NCI-H2227 (cell line): ENCODE data around the gene EAF1.
"Not testable (repeated sequence)": the region's sequence is repeated elsewhere in the genome, so short reads cannot be mapped to it uniquely, and the experiment has no call there.

Experiments used
- DNase-seq: peaks from one replicate; lab custom pipeline; 2025; ENCODE audit not compliant: unreplicated experiment; lab: John Stamatoyannopoulos, UW

Gene EAF1

DNA sequence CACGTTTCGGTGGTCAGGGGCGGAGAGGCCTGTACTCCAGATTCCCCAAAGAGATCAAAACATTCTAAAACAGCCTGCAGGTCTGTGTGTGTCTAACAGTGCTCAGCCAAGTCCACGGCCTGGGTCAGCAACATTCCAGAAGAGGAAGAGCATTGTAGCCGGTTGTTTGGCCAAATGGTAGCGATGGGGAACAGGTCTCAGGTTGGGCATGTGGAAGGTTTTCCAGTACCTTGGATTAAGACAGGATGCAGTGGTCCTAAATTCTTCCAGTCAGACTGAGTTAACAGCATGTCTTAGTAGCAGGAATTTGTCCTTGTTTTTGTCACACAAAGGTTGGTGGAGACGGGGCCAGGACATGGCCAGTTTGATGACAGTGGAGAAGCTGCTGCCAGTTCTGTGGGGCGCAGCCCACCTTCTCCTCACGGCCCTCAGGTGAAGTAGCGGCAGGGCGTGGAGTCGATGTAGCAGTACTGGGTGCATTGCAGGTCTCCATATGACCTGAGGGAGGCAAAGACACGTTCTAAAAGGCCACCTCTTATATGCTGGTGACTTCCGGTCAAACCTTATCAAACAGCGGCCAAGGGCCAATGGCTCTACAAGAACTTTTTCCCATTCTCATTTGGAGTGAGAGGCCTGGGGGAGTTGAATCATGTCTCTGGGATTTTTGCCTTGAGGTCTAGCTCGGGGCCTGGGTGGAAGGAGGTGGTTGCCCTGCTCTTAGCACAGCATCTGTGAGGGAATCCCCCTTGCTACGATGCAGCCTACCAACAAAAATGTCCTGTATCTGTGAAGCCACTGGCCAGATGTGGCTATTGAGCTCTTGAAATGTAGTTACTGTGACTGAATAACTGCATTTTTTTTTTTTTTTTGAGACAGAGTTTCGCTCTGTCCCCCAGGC is 24.1 kb downstream of the EAF1 start:
- DNase-seq, result no peak

DNA sequence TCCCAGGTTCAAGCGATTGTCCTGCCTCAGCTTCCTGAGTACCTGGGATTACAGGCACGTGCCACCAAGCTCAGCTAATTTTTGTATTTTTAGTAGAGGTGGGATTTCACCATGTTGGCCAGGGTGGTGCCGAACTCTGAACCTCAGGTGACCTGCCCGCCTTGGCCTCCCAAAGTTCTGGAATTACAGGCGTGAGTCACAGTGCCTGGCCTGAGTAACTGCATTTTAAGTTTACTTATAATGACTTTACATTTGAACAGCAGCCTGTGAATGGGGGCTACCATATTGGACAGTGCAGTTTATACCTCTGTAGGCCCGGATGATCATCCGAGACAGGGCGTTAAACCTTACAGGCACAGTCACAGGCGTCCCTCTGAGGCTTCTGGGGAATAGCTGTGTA is 24.8 kb downstream of the EAF1 start:
- no peak for DNase-seq

DNA sequence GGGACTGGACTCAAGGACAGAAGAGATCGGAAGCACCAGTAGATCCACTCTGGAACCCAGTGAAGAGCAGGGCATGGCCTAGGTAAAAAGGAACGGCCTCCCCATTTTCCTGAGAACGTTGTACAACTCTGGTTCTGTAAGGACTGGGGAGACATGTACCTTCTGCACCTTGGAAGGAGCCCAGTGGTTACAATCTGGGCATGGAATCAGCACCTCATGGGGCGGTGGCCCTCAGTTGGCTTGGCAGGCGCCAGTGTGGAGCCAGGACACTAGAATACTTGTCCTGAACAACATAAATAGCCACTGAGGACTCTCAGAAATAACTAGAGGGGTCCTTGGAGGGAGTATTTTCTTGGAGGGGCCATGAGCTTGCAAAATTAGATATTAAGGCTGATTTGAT is 25.6 kb downstream of the EAF1 start:
- no peak for DNase-seq

DNA sequence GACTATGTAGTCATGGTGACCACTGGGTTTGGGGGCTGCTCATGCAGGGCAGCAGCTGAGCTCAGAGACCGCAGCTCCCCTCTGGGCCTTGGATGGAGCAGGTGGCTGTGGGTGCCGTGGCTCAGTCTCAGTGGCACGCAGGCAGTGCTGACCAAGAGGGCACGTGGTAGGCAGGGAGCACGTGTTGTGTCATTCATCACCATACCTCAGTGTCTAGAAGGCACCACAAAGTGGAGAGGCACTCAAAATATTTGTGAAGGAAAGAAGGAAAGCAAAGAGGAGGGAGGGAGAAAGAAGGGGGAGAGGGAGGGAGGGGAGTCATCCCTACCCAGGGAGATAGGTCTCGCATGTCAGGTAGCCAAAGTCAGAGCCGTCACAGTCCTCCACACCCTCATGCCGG is 26.1 kb downstream of the EAF1 start:
- DNase-seq, result no peak

DNA sequence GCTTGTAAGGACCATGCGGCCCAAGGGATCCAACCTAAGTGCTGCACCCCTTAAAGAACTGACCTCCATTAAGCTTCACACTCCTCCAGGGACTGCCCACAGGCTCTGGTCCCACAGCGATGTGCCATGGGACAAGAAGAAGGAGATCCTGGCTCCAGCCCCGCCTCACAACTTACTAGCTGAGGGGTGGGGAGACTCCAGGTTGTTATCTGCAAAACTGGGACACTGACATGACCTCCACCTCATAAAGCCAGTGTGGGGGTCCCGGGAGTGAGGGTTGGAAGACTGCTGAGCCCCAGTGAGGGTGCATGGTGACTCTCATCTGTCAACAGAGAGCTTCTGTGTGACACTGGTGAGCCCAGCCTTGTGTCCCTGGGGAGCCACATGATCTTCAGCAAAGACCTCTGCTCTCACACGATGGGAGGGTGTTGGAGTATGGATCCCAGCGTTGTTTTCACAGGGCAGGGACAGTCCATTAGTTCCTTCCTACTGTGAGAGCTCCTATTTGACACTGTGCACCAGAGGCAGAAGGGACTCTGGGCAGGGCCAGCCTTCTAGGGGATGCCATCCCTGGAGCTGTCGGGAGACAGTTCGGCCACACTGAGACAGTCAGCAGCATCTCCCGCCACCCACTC is 26.7 kb downstream of the EAF1 start:
- DNase-seq, result no peak

DNA sequence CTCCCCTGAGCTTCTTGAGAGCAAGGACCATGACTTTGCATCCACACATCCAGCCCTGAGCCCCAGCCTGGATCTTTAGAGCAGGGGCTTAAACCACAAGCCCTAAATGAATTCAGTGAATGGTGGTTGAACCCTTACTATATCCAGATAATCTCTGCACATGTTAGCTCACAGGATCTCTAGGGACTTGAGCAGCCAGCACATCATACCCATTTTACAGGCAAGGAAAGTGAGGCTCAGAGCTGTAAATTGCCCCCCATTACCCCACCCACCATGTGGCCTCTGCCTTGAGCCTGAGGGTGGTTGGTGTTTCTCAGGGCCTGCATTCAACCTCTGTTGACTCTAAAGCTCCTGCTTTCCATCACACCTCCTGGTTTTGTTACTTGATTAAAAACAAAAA is 27.6 kb downstream of the EAF1 start:
- DNase-seq, result no peak

DNA sequence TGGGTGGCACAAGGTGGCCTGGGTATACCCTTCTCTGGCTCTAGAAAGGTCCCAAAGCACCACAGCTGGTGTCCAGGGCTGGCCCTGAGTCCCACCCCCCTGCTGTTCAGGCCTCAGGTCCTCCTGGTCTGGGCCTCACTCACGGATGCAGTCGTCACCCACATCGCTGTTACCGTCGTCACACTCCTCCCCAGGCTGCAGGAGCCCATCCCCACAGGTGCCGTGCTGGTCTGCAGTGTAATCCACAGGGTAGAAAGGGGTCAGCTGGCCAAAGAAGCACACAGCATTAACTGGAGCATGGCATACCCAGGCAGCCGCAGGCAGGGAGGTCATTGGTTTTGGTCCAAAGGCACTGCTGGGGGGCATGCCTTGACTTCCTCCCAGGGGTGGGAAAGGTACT is 28.4 kb downstream of the EAF1 start:
- no peak for DNase-seq

DNA sequence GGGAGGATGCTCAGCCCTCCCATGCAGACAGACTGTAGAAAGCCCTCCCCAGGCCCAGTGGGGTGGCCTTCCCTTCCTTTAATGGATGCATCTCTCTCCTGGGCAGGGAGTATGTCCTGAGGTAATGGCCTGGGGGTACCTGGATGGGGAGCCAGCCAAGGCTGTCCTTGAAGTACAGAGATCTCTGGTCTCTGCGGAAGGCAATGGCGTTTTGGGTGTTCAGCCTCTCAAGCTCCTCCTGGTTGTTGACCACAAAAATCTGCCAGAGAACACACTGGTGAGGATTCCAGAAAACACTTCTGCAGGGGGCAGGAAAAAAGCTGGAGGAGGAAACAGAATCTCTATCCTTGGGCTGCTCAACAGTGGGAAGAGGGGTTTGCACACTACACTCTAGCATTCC is 28.9 kb downstream of the EAF1 start:
- no peak for DNase-seq

DNA sequence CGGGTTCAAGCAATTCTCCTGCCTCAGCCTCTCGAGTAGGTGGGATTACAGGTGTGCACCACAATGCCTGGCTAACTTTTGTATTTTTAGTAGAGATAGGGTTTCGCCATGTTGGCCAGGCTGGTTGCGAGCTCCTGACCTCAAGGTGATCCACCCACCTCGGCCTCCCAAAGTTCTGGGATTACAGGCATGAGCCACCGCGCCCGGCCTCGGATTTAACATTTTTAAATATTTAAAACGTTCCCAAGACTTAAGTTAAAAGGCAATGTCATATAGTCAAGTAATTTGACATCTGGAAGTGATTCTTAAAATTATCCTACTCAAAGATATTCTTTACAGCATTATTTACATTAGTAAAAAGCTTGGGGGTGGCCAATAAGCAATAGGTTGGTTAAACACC is 29.5 kb downstream of the EAF1 start:
- not testable (repeated sequence) for DNase-seq

DNA sequence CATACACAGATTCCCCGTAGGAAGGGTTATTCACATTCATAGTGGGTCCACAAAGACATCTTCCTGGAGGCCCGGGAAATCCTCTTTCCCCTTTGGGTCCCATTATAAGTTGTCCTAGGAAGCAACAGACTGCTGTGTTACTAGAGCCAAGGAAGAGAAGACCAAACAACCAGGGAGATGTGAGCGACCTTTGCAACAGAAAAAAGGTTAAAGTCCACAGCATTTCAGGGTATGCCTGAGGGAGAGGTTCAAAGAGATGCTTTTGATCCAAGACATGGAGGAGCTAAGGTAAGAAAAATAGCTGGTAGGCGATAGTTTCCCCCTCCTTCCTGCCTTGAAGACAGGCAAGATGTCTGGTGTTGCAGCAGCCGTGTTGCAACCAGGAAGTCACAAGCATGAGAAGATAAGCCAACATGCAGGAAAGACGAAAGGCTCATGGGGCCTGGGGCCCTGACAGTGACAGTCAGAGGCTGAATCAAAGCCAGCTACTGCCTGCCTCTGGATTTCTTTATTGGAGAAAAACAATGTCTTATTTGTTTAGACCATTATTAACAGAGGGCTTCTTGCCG is 30.9 kb downstream of the EAF1 start:
- DNase-seq, result no peak

DNA sequence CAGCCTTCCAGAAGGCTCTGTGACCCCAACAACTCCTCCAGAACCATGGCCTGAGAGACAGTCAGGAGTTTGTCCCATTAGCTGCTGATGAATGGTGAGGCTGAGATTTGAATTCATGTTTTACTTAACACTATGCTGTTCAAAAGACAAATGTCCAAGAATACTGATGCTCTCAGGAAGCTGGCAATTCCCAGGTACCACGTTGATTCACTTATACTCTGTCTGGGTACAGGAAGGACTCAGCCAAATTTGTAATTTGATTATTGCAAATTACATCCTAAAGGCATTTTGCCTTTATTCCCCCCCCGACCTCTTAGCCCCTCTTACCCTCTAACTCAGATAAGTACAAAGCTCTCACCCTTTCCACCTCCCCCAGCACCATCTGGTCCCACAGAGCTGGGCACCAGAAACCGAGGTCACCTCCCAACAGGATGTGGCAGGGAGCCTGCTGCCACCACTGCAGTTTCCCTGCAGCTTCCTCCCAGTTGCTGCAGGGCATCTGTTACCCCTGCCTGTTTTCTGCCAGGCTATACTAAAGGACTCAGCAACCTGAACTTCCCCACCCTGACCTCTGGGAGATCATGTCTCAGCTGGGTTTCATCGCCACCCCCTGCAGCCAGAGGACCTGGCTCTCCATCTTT is 33.6 kb downstream of the EAF1 start:
- no peak for DNase-seq

DNA sequence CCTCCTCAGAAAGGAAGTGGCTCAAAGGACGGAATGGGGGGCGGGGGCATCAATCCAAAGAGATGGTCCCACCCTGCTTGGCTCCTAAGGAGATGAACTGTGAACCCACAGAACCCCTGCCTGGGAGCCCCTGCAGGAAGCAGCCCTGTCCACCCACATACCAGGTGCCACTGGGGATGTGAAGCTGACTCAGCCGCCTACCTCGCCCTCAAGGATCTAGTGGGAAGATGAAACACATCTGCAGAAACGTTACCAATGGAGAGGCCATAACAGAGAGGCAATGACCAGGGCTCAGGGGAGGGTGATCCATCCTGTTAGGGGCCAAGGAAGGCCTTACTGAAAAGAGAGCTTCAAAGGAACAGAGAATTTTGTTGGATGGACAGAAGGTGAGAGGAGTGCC is 35.1 kb downstream of the EAF1 start:
- DNase-seq, result no peak

DNA sequence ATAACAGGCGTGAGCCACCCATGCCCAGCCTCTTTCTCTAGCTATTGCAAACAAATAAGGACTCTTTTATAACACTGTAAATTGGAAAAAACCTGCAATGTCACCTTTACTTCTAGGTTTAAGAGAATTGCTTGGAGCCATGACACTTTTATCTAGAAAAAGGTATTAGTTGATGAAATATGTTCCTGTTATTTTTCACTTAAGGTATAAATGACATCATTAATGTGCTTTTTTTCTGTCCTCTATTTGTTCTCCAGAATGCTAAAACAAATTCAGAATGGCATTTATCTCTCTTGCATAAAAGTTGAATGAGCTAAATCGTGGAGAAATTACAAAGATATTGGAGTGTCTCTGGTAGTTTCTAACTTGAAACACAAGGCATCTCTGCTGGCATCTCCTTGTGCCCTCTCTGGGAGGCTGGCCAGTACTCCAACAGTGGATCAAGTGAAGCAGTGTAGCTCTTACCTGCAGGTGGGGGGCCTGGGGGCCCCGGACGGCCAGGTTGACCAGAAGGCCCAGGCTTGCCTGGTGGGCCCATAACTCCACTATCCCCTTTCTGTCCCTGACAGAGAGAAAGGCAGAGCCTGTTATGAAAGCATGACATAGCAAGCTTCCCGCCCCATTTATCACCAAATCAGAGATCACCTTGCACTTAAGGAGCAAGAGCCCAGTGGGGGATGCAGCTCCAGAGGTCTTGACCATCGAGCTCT is 38.6 kb downstream of the EAF1 start:
- no peak for DNase-seq

DNA sequence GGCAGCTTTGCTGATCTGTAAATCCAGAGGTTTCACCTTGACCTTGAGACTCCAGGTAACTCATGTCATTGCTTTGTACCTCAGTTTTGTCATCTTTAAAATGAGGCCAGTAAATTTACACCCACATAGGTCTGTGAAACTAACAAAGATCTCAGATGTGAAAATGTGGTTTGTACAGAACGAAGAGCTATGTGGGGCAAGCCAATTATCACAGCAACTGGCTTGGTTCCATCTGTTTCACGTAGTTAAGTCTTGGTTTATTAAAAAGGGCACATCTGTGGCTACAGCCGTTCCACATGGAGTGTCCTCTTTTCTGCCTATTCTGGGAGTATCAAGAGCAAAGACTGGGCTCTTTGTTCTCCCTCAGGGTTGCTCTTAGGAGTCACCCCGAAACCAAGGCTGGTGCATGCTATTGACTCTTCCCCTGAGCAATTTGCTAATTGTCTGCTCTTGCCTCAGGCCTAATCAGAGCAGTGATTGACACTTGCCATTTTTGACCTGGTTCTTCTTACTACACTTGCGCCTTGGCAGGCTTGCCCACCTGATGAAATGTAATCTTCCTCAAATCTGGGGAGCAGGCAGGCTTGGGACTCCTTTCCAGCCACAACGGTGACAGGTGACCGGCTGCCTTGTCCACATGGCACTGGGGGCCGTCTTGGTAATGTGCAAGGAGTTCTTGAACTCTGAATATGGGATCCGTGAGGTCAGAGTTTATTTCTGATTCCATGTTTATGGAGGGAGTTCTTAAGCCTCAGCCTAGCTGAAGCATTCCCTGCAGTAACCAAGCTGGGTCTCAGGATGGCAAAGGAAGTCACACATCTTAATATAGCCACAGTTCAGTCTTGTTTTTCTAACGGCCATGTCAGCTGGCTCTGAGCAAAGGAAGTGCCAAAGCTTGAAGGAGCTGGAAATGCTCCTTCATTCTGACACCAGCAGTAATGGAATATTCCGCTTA is 40.1 kb downstream of the EAF1 start:
- no peak for DNase-seq

DNA sequence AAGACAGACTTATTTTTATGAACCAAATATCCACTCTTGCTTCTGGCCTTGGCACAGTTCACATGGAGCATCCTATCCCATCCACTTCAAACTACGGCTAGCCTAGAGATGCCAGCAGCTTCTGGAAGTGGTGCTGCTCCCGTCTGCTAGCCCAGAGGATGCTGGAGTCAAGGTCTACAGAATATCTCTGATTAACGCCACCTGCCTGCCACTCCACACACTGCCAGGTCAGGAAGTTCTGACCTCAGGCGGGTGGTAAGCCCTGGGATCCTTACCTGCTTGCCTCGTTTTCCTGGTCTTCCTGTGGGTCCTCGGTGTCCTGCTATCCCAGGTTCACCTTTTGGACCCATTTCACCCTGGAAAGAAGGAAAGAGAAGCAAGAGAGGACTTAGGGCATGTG is 42.9 kb downstream of the EAF1 start:
- DNase-seq, result no peak

DNA sequence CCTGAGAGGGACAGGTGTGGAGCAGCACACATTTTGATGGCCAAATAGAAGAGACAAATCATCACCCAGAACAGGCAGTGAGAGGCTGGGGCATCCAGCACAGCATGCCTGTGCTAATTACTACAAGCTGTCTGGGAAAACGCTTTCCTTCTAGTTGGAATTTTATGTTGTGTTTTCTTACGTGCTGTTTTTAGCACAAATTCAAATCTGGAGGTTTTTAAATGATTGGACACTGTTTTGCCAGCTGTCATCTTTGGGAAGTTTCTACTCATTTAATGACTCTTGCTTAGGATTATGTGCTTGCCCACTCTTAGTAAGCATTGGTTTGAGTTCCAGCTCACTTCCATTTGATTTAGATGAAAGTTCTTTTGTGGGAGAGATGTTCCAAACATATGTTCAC is 43.5 kb downstream of the EAF1 start:
- no peak for DNase-seq

DNA sequence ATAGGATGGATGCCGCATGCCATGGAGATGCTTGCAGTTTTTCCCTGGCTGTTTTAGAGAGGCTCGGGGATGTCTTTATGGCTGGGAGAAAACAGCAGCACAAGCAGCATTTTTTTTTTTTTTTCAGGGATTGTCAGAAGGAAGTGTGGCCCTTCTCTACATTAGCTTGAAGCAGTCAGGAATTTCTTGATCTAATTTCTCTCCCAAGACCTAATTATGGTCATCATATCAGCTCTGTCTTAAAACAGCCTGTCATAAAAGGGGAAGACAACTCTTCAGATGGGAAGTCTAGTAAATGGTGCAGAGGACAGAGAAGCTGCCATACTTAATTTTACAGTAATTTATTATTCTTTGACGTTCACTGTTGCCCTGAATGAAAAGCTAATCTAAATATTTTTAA is 44.5 kb downstream of the EAF1 start:
- no peak for DNase-seq

DNA sequence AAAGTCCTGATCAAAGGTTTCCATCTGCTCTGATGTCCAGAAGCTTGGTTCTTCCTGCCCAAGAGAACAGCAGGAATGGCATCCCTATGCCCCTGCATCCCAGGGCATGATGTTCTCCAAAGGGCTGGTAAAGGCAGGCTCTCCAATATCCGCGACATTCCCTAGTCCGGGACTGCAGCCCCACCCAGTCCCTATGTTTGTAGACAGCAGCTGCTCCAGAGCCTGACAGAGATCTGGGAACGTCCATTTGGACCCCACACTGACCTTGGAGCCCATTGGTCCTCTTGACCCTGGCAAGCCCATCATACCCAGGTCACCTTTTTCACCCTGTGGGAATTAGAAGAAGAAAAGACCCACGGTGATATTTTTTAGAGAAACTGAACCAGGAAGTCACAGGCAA is 47.8 kb downstream of the EAF1 start:
- no peak for DNase-seq

DNA sequence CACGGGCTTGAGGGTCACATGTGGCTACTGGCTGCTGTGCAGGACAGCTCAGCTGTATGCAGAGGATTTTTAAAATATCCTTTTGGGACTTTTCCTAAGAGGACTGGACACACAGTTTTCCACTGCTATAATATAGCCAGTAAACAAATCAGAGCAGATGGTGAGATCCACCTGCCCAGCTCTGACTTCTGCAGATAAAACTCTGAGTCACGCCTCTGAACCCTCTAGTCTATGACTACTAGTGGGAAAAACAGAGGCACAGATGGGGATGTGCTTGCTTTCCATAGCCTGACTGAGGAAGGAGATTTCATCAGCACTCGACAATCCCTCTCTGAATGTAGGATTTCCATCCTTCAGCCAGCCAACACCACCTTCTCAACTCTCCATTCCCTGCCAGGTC is 49.0 kb downstream of the EAF1 start:
- no peak for DNase-seq

DNA sequence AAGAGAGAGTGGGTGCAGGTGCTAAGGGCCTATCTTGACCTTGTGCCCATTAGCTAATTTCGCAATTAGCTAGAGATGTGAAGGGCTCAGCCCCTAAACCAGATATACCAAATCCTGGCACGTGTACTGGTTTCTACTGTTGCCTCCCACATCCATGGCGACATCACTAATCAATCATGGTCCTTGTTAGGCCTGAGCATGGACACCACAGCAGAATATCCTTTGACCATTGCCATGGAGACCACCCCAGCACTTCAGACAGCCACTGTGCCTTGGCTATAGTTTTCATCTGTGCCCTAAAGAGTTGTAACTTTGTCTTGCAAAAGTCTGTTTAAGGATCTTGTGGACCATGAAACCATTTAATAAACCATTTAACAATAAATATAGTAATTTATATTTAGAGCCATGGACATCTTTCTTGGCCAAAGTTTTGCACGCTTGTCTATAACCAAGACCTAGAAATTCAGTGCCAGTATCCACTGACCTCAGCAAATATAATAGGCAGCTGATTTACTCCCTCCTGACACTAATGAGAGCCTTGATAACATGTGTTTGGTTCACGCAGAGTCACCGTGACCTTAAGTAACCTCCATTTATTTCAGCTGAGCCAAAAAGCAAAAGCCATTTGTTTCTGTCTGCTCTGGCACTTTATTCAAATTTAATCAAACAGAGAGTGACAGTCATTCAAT is 50.7 kb downstream of the EAF1 start:
- peak; percentile 62 for DNase-seq
